Tibial nerve (tissue), 4 donors: ENCODE data around the gene LPIN1. TPM values are rescaled to one million over a fixed set of nuclear protein-coding genes. Genes with fewer than 3 reads are reported as not detected.

Experiments used
- DNase-seq, 2 donors: peaks; one replicate each; pipeline ENCODE4 v3.0.0-alpha.2; 2019; ENCODE audit warnings: low spot score in 2 of 2
- H3K27ac ChIP-seq, 4 donors: fragments of 200-600 bp; sonication (generic) in 3 of 4; one replicate each; pipeline ENCODE4 v1.5.1; 2017 to 2019; ENCODE audit warnings: mild to moderate bottlenecking in 1 of 4
- H3K27me3 ChIP-seq, 2 donors: fragments of 200-600 bp; sonication (generic) in 1 of 2; one replicate each; pipeline versions ENCODE4 v1.5.1 to v1.6.0; 2017 to 2019
- H3K36me3 ChIP-seq, 3 donors: fragments of 200-600 bp; sonication (generic); one replicate each; pipeline ENCODE4 v1.5.1; 2018 to 2019
- H3K4me1 ChIP-seq, 4 donors: fragments of 200-600 bp; sonication (generic) in 3 of 4; one replicate each; pipeline ENCODE4 v1.5.1; 2017 to 2019
- H3K4me3 ChIP-seq, 4 donors: fragments of 200-600 bp; sonication (generic) in 3 of 4; one replicate each; pipeline ENCODE4 v1.5.1; 2017 to 2019; ENCODE audit warnings: mild to moderate bottlenecking in 1 of 4, moderate library complexity in 1 of 4
- H3K9me3 ChIP-seq, 4 donors: fragments of 200-600 bp; sonication (generic) in 3 of 4; one replicate each; pipeline ENCODE4 v1.5.1; 2017 to 2019
- EP300 ChIP-seq, 2 donors: sonication (generic); formaldehyde crosslinking; IDR thresholded peaks; one replicate each; pipeline ENCODE4 v1.6.1; 2017; ENCODE audit warnings: antibody characterized with exemption in 2 of 2, mild to moderate bottlenecking in 1 of 2
- POLR2A ChIP-seq, 2 donors: fragments of 450-650 bp; IDR thresholded peaks; one replicate each; pipeline ENCODE4 v1.6.1; 2017; ENCODE audit warnings: antibody characterized with exemption in 2 of 2, mild to moderate bottlenecking in 2 of 2, moderate library complexity in 2 of 2
- WGBS, 2 donors: methylation state at CpG; one replicate each; pipeline ENCODE4 v1.1.5; 2018; 5-methylcytosine and 5-hydroxymethylcytosine counted together
- total RNA-seq, 4 donors: library from RNA; depleted of rRNA; stranded (reverse); fragments of >200 nt; gene quantifications; one replicate each; pipeline ENCODE4 v1.1.0, GENCODE V29; 2016
- TF ChIP-seq, protein P1 (sequence below), 5 experiments: fragments of 200-600 bp in 3 of 5; fragments of 450-650 bp in 2 of 5; sonication (generic) in 3 of 5; IDR thresholded peaks; one replicate each; pipeline ENCODE4 v1.5.1; 2016 to 2019; ENCODE audit warnings: antibody characterized with exemption in 5 of 5, mild to moderate bottlenecking in 3 of 5, moderate library complexity in 2 of 5

The LPIN1 gene
- total RNA-seq, 4 donors from 2014 or later: 170 to 202 (median 172) TPM

- Histone ChIP-seq H3K4me3 (no peak overlapping the region), H3K9me3 (no peaks in the 10 kb centered on the region), H3K27ac (no peak overlapping the region), H3K4me1 (no peaks in the 10 kb centered on the region), H3K36me3 (peaks cover 0 to 95% (median 32%) of the 10 kb centered on the region in 3 donors), H3K27me3 (no peaks in the 10 kb centered on the region)
- 82 to 85% methylated on average over 15 of the region's 15 CpGs for WGBS, 2 donors
- DNase-seq: no peak
- no peak for TF ChIP-seq EP300 (IDR thresholded peaks at IDR 0.05)
- TF ChIP-seq, protein P1, sequence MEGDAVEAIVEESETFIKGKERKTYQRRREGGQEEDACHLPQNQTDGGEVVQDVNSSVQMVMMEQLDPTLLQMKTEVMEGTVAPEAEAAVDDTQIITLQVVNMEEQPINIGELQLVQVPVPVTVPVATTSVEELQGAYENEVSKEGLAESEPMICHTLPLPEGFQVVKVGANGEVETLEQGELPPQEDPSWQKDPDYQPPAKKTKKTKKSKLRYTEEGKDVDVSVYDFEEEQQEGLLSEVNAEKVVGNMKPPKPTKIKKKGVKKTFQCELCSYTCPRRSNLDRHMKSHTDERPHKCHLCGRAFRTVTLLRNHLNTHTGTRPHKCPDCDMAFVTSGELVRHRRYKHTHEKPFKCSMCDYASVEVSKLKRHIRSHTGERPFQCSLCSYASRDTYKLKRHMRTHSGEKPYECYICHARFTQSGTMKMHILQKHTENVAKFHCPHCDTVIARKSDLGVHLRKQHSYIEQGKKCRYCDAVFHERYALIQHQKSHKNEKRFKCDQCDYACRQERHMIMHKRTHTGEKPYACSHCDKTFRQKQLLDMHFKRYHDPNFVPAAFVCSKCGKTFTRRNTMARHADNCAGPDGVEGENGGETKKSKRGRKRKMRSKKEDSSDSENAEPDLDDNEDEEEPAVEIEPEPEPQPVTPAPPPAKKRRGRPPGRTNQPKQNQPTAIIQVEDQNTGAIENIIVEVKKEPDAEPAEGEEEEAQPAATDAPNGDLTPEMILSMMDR (IDR thresholded peaks at IDR 0.05): no peak
- TF ChIP-seq POLR2A (IDR thresholded peaks at IDR 0.05): no peak
These were observed 52.4 kb downstream of the LPIN1 start for GRCh38 chr2:11798701-11799435.

- Histone ChIP-seq H3K36me3 (peaks cover 0 to 95% (median 37%) of the 10 kb centered on the region in 3 donors), H3K4me1 (no peaks in the 10 kb centered on the region), H3K9me3 (no peaks in the 10 kb centered on the region), H3K27me3 (no peaks in the 10 kb centered on the region), H3K4me3 (no peak overlapping the region), H3K27ac (no peak overlapping the region)
- 85% methylated on average over 8 of the region's 8 CpGs for WGBS, 2 donors
- no peak for TF ChIP-seq EP300 (IDR thresholded peaks at IDR 0.05)
- TF ChIP-seq, protein P1 (IDR thresholded peaks at IDR 0.05): no peak
- TF ChIP-seq POLR2A (IDR thresholded peaks at IDR 0.05): no peak
- DNase-seq: no peak
These were observed 53.4 kb downstream of the LPIN1 start for GRCh38 chr2:11799826-11800225.

DNA sequence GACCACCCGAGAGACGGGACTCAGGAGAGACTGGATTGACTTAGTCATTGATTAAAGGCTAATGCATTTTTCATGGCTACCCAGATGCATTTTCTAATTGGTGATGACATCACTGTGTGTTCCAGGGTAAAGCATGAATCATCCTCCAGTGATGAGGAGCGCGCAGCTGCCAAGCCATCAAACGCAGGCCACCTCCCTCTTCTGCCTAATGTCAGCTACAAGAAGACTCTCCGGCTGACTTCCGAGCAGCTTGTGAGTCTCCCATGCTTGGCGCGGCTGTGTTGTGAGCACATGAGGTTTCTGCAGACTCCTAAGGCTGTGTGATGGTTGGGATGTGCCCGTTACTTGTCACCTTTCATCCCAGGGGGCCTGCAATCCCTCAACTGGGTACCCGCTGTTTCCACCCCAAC, 56.4 kb downstream of the LPIN1 start:
- 86 to 90% methylated on average over 11 of the region's 11 CpGs for WGBS, 2 donors
- DNase-seq: no peak
- no peak for TF ChIP-seq POLR2A (IDR thresholded peaks at IDR 0.05)
- Histone ChIP-seq H3K4me3 (no peak overlapping the region), H3K27me3 (no peaks in the 10 kb centered on the region), H3K4me1 (no peaks in the 10 kb centered on the region), H3K27ac (no peak overlapping the region), H3K9me3 (no peaks in the 10 kb centered on the region), H3K36me3 (peaks cover 5 to 95% (median 36%) of the 10 kb centered on the region in 3 donors)

DNA sequence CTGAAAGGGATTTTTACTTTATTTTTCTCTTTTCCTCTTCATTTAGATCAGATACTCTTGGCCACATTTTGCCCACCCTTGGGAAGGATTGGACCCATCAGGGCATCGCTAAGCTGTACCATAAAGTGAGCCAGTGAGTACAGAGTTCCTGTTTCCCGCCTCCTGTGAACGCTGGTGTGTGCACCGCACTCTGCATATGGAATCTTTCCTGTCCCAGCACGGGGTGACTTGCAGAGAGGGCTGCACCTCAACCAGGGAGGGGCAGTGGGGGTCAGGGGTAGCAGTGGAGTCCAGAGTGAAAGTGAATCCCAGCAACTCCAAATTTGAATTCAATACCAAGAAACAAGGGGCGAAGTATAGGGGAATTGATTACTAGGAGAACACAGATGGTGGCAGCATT, 58.6 kb downstream of the LPIN1 start:
- Histone ChIP-seq H3K27me3 (no peaks in the 10 kb centered on the region), H3K4me3 (no peak overlapping the region), H3K9me3 (no peaks in the 10 kb centered on the region), H3K4me1 (no peaks in the 10 kb centered on the region), H3K27ac (no peak overlapping the region), H3K36me3 (peaks cover 10 to 97% (median 32%) of the 10 kb centered on the region in 3 donors)
- TF ChIP-seq EP300 (IDR thresholded peaks at IDR 0.05) (no peak), POLR2A (IDR thresholded peaks at IDR 0.05) (no peak)
- TF ChIP-seq, protein P1 (IDR thresholded peaks at IDR 0.05): no peak
- WGBS, 2 donors: 91 to 97% methylated on average over 6 of the region's 6 CpGs
- DNase-seq: no peak

DNA sequence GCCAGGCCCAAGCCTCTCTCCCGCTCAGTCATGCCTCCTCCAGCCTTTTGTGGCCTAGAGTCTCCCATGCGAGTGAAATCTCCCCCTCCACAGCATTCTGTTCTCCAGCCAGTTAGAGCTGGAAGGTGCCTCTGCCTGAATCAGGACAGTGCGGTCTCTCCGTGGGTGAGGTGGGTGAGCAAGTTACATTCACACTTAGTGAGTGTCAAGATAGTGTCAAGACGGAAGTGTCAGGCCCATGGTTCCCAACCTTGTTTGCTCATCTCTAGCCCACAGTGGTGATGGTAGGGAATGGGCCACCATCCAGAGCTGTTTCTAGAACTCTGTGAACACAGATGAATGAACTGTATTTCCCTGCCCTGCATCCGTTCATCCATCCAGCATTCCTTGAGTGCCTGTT, 59.5 kb downstream of the LPIN1 start:
- Histone ChIP-seq H3K27ac (no peak overlapping the region), H3K27me3 (no peaks in the 10 kb centered on the region), H3K9me3 (no peaks in the 10 kb centered on the region), H3K36me3 (peaks cover 10 to 97% (median 32%) of the 10 kb centered on the region in 3 donors), H3K4me1 (no peaks in the 10 kb centered on the region), H3K4me3 (no peak overlapping the region)
- no peak for TF ChIP-seq EP300 (IDR thresholded peaks at IDR 0.05)
- TF ChIP-seq POLR2A (IDR thresholded peaks at IDR 0.05): no peak
- TF ChIP-seq, protein P1 (IDR thresholded peaks at IDR 0.05): no peak
- DNase-seq: no peak
- WGBS, 2 donors: 92 to 93% methylated on average over 6 of the region's 6 CpGs
